Keratinocyte (primary cell): ENCODE results near the gene PIK3AP1.

Experiments used
- CTCF ChIP-seq, 3 experiments: IDR thresholded peaks in 1 of 3; conservative IDR thresholded peaks in 1 of 3; optimal IDR thresholded peaks in 1 of 3; 2 replicates in 2 of 3; 3 replicates in 1 of 3; pipeline versions ENCODE3 to v1.5.1; 2011; ENCODE audit warnings: low read length in 3 of 3, mild to moderate bottlenecking in 3 of 3, moderate library complexity in 2 of 3, control low read depth in 1 of 3, inconsistent platforms in 1 of 3; ENCODE audit not compliant: insufficient read depth in 2 of 3; ENCODE audit errors: extremely low read depth in 1 of 3
- EZH2 ChIP-seq: IDR thresholded peaks from one replicate; pipeline ENCODE4 v1.6.1; 2012; ENCODE audit warnings: inconsistent platforms, mild to moderate bottlenecking, low read length, moderate library complexity

GRCh38 chr10:96584035-96584434 is 136.3 kb downstream of the PIK3AP1 start:
- TF ChIP-seq CTCF (optimal IDR thresholded peaks at IDR 0.05 in 1 of 3, IDR thresholded peaks at IDR 0.05 in 1 of 3, conservative IDR thresholded peaks at IDR 0.05 in 1 of 3; ENCODE audit: extremely low read depth in 1 of 3, insufficient read depth in 2 of 3, low read length in 3 of 3) (no peak), EZH2 (no peak)
